CD4-positive, CD25-positive, alpha-beta regulatory T cell (primary cell): ENCODE results near the gene DIS3L. TPM values are rescaled to one million over a fixed set of nuclear protein-coding genes. Genes with fewer than 3 reads are reported as not detected.

Experiments used
- ATAC-seq, 2 donors: fragments of 150-1000 bp; cut with Tn5 transposase; one replicate each; pipeline ENCODE4 v1.10.0; 2021; ENCODE audit warnings: low read depth in 2 of 2, moderate number of reproducible peaks in 2 of 2, moderate library complexity in 1 of 2
- DNase-seq, 3 donors: peaks; one replicate each; pipeline versions ENCODE4 v3.0.0 to v3.0.0-alpha.2; 2012 to 2022; ENCODE audit warnings: mixed read lengths in 1 of 3
- H3K27ac ChIP-seq: one replicate; pipeline ENCODE4 v1.7.0; 2013; ENCODE audit warnings: mild to moderate bottlenecking, low read length; ENCODE audit not compliant: insufficient read depth, poor library complexity, severe bottlenecking
- H3K27me3 ChIP-seq: one replicate; pipeline ENCODE4 v1.7.0; 2013; ENCODE audit warnings: low read length; ENCODE audit not compliant: control insufficient read depth, insufficient read depth
- H3K36me3 ChIP-seq: one replicate; pipeline ENCODE4 v1.7.0; 2013; ENCODE audit warnings: mild to moderate bottlenecking, low read length, moderate library complexity; ENCODE audit not compliant: control insufficient read depth, insufficient read depth
- H3K4me1 ChIP-seq: 2 replicates; pipeline ENCODE4 v1.7.0; 2013; ENCODE audit warnings: mild to moderate bottlenecking, low read length; ENCODE audit not compliant: insufficient read depth, control insufficient read depth, poor library complexity, severe bottlenecking
- H3K4me3 ChIP-seq: one replicate; pipeline ENCODE4 v1.7.0; 2013; ENCODE audit warnings: low read depth, mild to moderate bottlenecking, low read length, moderate library complexity
- H3K9me3 ChIP-seq, 2 experiments: 1 replicate in 1 of 2; 2 replicates in 1 of 2; pipeline ENCODE4 v1.7.0; 2013; ENCODE audit warnings: low read length in 2 of 2, mild to moderate bottlenecking in 1 of 2, moderate library complexity in 1 of 2; ENCODE audit not compliant: control insufficient read depth in 2 of 2
- H3K27ac Mint-ChIP-seq, 3 donors: one replicate each; pipeline ENCODE4 v1.8.0; 2020 to 2022; ENCODE audit warnings: mild to moderate bottlenecking in 3 of 3, mixed read lengths in 3 of 3, moderate library complexity in 2 of 3
- H3K27me3 Mint-ChIP-seq: one replicate; pipeline ENCODE4 v1.8.0; 2022; ENCODE audit warnings: mild to moderate bottlenecking, mixed read lengths
- H3K36me3 Mint-ChIP-seq: one replicate; pipeline ENCODE4 v1.8.0; 2020; ENCODE audit warnings: mixed read lengths
- H3K4me1 Mint-ChIP-seq, 4 donors: one replicate each; pipeline ENCODE4 v1.8.0; 2020 to 2022; ENCODE audit warnings: mixed read lengths in 4 of 4, mild to moderate bottlenecking in 1 of 4
- H3K4me3 Mint-ChIP-seq, 4 donors: one replicate each; pipeline ENCODE4 v1.8.0; 2020 to 2022; ENCODE audit warnings: mild to moderate bottlenecking in 4 of 4, mixed read lengths in 4 of 4, moderate library complexity in 3 of 4
- H3K9me3 Mint-ChIP-seq, 7 donors: one replicate each; pipeline ENCODE4 v1.8.0; 2020 to 2022; ENCODE audit warnings: mixed read lengths in 7 of 7, mild to moderate bottlenecking in 3 of 7, moderate library complexity in 2 of 7
- polyA plus RNA-seq, 4 donors: library from polyadenylated mRNA; unstranded; fragments of 300-500 nt; fragmentation: Illumina TruSeq; gene quantifications; one replicate each; pipeline ENCODE4 v1.2.3, GENCODE V29; 2021
- total RNA-seq: library from RNA; stranded (reverse); gene quantifications from one replicate; pipeline ENCODE4 v1.2.3, GENCODE V29; 2022

Gene DIS3L
- total and polyA plus RNA-seq, 5 donors from 2014 or later: 23.4 to 35.9 (median 27.4) TPM

DNA sequence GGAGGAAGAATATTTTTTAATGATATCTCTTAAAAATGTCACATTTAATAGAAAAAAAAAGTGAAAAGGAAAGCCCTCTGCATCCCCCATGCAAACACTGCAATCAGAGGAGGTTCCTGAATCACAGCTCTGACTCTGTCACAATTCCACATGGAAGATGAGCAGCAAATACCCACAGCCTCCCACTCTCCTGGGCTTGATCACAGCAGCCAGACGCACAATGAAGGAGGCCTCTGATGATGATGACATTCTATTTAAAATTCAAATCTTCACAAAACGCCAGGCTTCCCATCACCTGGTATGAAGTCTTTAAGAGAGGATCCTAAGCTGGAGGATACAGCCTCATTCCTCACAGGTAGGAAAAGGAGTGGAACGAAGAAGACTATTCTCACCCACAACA is 9.1 kb upstream of the DIS3L start:
- H3K4me3 Mint-ChIP-seq: no peak overlapping the region
- Histone ChIP-seq H3K9me3 (no peaks in the 10 kb centered on the region), H3K27ac (no peak overlapping the region), H3K36me3 (no peaks in the 10 kb centered on the region), H3K4me1 (no peaks in the 10 kb centered on the region), H3K4me3 (no peak overlapping the region), H3K27me3 (no peaks in the 10 kb centered on the region)
- ATAC-seq (no peak), DNase-seq (no peak)
- H3K36me3 Mint-ChIP-seq: no peaks in the 10 kb centered on the region
- H3K9me3 Mint-ChIP-seq: peaks cover 0 to under 1% (median 0%) of the 10 kb centered on the region in 7 donors
- peaks cover 10% of the 10 kb centered on the region for H3K27me3 Mint-ChIP-seq
- peaks cover 3 to 6% (median 4%) of the 10 kb centered on the region in 4 donors for H3K4me1 Mint-ChIP-seq
- no peak overlapping the region for H3K27ac Mint-ChIP-seq

DNA sequence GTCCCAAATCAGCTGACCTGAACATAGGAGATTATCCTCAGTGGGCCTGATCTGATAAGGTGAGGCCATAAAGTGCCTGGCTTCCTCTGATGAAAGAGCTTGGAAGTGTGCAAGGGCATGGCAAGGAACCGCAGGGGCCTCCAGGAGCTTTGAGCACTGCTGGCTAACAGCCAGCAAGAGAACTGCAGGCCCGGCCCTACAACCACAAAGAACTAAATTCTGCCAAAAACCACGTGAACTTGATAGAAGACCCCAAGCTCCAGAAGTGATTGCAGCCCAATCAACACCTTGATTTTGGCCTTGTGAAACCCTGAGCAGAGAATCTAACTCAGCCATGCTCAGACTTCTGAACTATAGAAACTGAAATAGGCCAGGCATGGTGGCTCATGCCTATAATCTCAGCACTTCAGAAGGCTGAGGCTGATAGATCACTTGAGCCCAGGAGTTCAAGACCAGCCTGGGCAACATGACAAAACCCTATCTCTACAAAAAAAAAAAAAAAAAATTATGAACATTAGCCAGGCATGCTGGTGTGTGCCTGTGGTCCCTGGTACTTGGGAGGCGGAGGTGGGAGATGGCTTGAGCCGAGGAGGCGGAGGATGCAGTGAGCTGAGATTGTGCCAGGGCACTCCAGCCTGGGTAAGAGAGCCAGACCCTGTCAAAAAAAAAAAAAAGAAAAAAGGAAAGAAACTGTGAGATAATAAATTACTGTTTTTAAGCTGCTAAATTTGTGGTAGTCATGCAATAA is 7.7 kb upstream of the DIS3L start:
- H3K9me3 Mint-ChIP-seq: no peaks in the 10 kb centered on the region

DNA sequence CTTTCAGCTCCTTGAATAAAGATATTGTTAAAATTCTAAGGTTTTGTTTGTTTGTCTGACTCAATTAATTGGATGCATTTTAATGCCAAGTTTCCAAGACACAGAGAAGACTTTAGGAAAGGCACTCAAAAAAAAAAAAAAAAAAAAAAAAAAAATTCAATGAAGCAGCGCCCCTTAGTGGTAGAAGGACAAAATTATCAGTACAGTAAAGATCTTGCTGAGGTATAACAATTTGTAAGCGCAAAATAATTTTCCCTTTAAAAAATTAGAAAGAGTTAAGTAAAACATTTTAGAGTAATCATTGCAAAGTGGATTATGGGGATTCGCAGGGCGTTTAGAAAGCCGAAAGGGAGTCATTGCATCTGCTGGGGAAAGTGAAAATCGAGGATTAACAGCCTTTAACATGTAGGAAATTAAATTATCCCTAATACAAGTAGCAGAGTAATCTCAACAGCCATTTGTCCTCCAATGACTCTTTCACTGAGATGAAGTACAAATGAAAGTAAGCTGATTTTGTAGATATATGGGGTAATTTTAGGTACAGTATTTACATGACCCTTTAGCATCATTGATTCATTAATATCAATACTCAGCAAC is 5.8 kb upstream of the DIS3L start:
- DNase-seq (peak in 2 of 3 donors; percentile 29 to 57), ATAC-seq (no peak)
- no peaks in the 10 kb centered on the region for H3K9me3 Mint-ChIP-seq
- H3K27ac Mint-ChIP-seq: peak overlapping the region in 1 of 3 donors; percentile 59
- Histone ChIP-seq H3K36me3 (no peaks in the 10 kb centered on the region), H3K9me3 (no peaks in the 10 kb centered on the region), H3K4me3 (no peak overlapping the region), H3K27me3 (no peaks in the 10 kb centered on the region), H3K4me1 (peaks cover 15% of the 10 kb centered on the region), H3K27ac (no peak overlapping the region)
- H3K36me3 Mint-ChIP-seq: no peaks in the 10 kb centered on the region
- peaks cover 14 to 27% (median 23%) of the 10 kb centered on the region in 4 donors for H3K4me1 Mint-ChIP-seq
- peaks cover 4% of the 10 kb centered on the region for H3K27me3 Mint-ChIP-seq
- H3K4me3 Mint-ChIP-seq: peak overlapping the region in 2 of 4 donors; percentile 6 to 34

More for the DNA sequence above, 7.7 kb upstream of the DIS3L start:
- Histone ChIP-seq H3K9me3 (no peaks in the 10 kb centered on the region), H3K4me3 (no peak overlapping the region), H3K36me3 (no peaks in the 10 kb centered on the region), H3K27ac (no peak overlapping the region), H3K27me3 (no peaks in the 10 kb centered on the region), H3K4me1 (peaks cover 7% of the 10 kb centered on the region)
- Mint-ChIP-seq H3K4me3 (no peak overlapping the region), H3K4me1 (peaks cover 5 to 14% (median 10%) of the 10 kb centered on the region in 4 donors), H3K27me3 (peaks cover 10% of the 10 kb centered on the region), H3K27ac (no peak overlapping the region), H3K36me3 (no peaks in the 10 kb centered on the region)
- DNase-seq (no peak), ATAC-seq (no peak)

DNA sequence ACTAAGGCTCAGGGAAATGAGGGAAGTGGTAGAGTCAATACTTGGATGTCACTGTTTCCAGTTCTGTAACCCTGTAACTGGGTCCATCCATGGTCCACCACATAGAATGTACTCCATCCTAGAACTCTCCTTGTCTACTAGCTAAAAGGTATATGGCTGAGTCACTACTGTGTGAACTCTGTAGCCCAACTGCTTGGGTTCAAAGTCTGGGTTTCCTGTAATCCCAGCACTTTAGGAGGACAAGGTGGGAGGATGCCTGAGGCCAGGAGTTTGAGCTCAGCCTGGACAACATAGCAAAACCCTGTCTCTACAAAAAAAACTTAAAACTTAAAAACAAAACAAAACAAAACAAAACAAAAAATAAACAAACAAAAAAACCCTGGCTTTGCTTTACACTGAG is 5.3 kb upstream of the DIS3L start:
- Mint-ChIP-seq H3K9me3 (no peaks in the 10 kb centered on the region), H3K4me3 (no peak overlapping the region), H3K27me3 (peaks cover 4% of the 10 kb centered on the region), H3K4me1 (peaks cover 19 to 30% (median 25%) of the 10 kb centered on the region in 4 donors), H3K27ac (no peak overlapping the region), H3K36me3 (no peaks in the 10 kb centered on the region)
- Histone ChIP-seq H3K9me3 (no peaks in the 10 kb centered on the region), H3K4me3 (no peak overlapping the region), H3K4me1 (peaks cover 21% of the 10 kb centered on the region), H3K27ac (no peak overlapping the region), H3K36me3 (no peaks in the 10 kb centered on the region), H3K27me3 (no peaks in the 10 kb centered on the region)
- DNase-seq (no peak), ATAC-seq (no peak)

DNA sequence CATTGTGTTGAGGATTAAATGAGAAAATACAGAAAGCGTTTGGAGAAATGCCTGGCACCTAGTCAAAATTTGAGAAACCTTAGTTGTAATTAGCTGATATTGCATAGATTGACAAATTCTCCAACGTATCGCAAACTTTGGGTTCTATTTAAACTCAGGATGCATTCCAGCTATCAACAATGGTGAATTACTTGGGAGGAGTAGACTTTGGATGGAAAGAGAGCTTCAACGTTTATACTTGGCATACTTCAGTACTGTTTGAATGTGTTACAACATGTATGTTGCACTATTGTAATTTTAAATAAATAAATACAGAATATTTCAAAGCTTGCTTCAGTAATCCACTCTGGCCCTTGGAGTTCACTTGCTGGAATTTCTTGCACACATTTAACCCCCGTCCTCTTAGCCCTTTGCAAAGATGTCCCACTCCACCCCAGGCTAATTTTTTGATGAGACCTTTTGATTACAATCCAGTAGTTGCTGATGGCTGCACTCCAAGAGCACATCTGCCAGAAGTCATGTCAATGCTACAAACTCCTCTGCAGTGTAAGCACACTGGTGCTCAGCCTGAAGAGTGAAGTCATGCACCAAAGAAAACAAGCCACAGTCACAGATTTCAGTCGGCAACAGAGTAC is 4.7 kb upstream of the DIS3L start:
- Histone ChIP-seq H3K27ac (no peak overlapping the region), H3K27me3 (no peaks in the 10 kb centered on the region), H3K9me3 (no peaks in the 10 kb centered on the region), H3K4me3 (no peak overlapping the region), H3K4me1 (peaks cover 22% of the 10 kb centered on the region), H3K36me3 (no peaks in the 10 kb centered on the region)
- DNase-seq (no peak), ATAC-seq (no peak)
- no peaks in the 10 kb centered on the region for H3K36me3 Mint-ChIP-seq
- peaks cover 19 to 30% (median 25%) of the 10 kb centered on the region in 4 donors for H3K4me1 Mint-ChIP-seq
- no peak overlapping the region for H3K27ac Mint-ChIP-seq
- peaks cover 3% of the 10 kb centered on the region for H3K27me3 Mint-ChIP-seq
- H3K9me3 Mint-ChIP-seq: no peaks in the 10 kb centered on the region
- no peak overlapping the region for H3K4me3 Mint-ChIP-seq

DNA sequence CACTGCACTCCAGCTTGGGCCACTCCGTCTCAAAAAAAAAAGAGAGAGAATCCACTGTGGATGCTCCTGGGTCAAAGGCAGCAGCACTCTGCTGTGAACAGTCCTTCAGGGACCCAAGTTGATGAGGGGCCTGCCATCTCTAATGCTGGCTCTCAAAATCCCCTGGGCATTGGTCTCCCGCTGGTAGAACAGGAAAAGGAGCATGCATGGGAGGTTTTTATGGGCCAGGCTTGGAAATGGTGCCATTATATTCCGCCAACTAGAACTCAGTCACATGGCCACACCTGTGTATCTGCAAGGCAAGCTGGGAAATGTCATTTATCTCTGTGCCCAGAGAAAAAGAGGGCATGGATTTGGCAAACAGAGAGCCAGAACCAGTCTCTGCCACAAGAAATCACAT is 3.4 kb upstream of the DIS3L start:
- H3K27me3 Mint-ChIP-seq: no peaks in the 10 kb centered on the region
- DNase-seq: no peak
- no peak for ATAC-seq
- H3K27ac ChIP-seq: no peak overlapping the region
- H3K4me1 ChIP-seq: peaks cover 34% of the 10 kb centered on the region
- H3K27ac Mint-ChIP-seq: peak overlapping the region; percentile 5 to 88 (median 85)
- H3K27me3 ChIP-seq: no peaks in the 10 kb centered on the region
- no peaks in the 10 kb centered on the region for H3K36me3 ChIP-seq
- H3K4me1 Mint-ChIP-seq: peaks cover 24 to 38% (median 34%) of the 10 kb centered on the region in 4 donors
- no peak overlapping the region for H3K4me3 ChIP-seq
- H3K9me3 ChIP-seq: no peaks in the 10 kb centered on the region
- H3K36me3 Mint-ChIP-seq: no peaks in the 10 kb centered on the region
- no peaks in the 10 kb centered on the region for H3K9me3 Mint-ChIP-seq
- peak overlapping the region in 3 of 4 donors; percentile 7 to 33 (median 14) for H3K4me3 Mint-ChIP-seq

DNA sequence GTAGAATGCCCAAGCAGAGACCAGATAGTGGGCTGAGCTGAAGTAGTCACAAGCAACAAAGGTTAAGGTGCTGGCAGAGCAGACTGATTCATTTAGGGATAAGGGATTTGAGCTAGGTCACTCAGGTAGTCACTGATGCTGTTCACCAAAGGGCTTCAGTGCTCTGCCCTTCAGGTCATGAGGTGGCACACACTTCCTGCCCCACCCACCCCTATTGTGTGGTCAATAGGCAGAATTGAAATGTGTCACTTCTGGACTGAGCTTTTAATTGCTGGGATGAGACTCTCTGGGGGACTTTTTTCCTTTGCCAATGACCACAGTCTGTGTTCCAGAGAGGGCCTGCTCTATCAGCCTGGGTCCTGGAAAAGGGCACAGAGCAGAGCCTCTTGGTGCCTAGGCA is 2.9 kb upstream of the DIS3L start:
- DNase-seq: peak in 1 of 3 donors; percentile 38
- no peaks in the 10 kb centered on the region for H3K27me3 Mint-ChIP-seq

More for the DNA sequence above, 2.9 kb upstream of the DIS3L start:
- H3K36me3 ChIP-seq: no peaks in the 10 kb centered on the region
- Mint-ChIP-seq H3K36me3 (no peaks in the 10 kb centered on the region), H3K9me3 (no peaks in the 10 kb centered on the region), H3K4me3 (peak overlapping the region in 2 of 4 donors; percentile 14 to 33), H3K4me1 (peaks cover 29 to 43% (median 39%) of the 10 kb centered on the region in 4 donors), H3K27ac (peak overlapping the region; percentile 10 to 88 (median 85))
- H3K4me1 ChIP-seq: peaks cover 39% of the 10 kb centered on the region
- ATAC-seq: no peak
- no peak overlapping the region for H3K4me3 ChIP-seq
- H3K9me3 ChIP-seq: no peaks in the 10 kb centered on the region
- H3K27me3 ChIP-seq: no peaks in the 10 kb centered on the region
- no peak overlapping the region for H3K27ac ChIP-seq
